Neural progenitor cell (in vitro differentiated cells): Measurements from ENCODE around the gene SMIM35. TPM values are rescaled to one million over a fixed set of nuclear protein-coding genes. Genes with fewer than 3 reads are reported as not detected.
"Not testable (repeated sequence)": the region's sequence is repeated elsewhere in the genome, so short reads cannot be mapped to it uniquely, and the experiment has no call there.

Source experiments
- DNase-seq: peaks from one replicate; pipeline ENCODE4 v3.0.0-alpha.2; 2016; ENCODE audit warnings: low spot score
- H2AFZ ChIP-seq: fragments of 200-600 bp; sonication (generic); replicated peaks from 2 replicates; pipeline ENCODE4 v1.6.1; 2016; ENCODE audit warnings: antibody characterized with exemption
- H3F3A ChIP-seq: fragments of 200-600 bp; sonication (generic); 2 replicates; pipeline ENCODE4 v1.6.1; 2016; ENCODE audit warnings: antibody characterized with exemption, low read depth
- H3K27ac ChIP-seq: fragments of 200-600 bp; sonication (generic); 2 replicates; pipeline ENCODE4 v1.5.1; 2016; ENCODE audit warnings: mild to moderate bottlenecking
- H3K27me3 ChIP-seq: fragments of 200-600 bp; sonication (generic); 2 replicates; pipeline ENCODE4 v1.6.1; 2016; ENCODE audit warnings: mild to moderate bottlenecking, moderate library complexity
- H3K36me3 ChIP-seq: fragments of 200-600 bp; sonication (generic); 2 replicates; pipeline ENCODE4 v1.5.1; 2016
- H3K4me1 ChIP-seq: fragments of 200-600 bp; sonication (generic); 2 replicates; pipeline ENCODE4 v1.6.1; 2016; ENCODE audit warnings: mixed run types
- H3K4me2 ChIP-seq: fragments of 200-600 bp; sonication (generic); 2 replicates; pipeline ENCODE4 v1.6.1; 2016
- H3K4me3 ChIP-seq: fragments of 200-600 bp; sonication (generic); 2 replicates; pipeline ENCODE4 v1.5.1; 2016
- H3K79me2 ChIP-seq: fragments of 200-600 bp; sonication (generic); 2 replicates; pipeline ENCODE4 v1.6.1; 2016; ENCODE audit warnings: low read depth
- H3K9ac ChIP-seq: fragments of 200-600 bp; sonication (generic); 2 replicates; pipeline ENCODE4 v1.6.1; 2016
- H3K9me3 ChIP-seq: fragments of 200-600 bp; sonication (generic); 2 replicates; pipeline ENCODE4 v1.5.1; 2016; ENCODE audit warnings: low read depth
- H4K20me1 ChIP-seq: fragments of 200-600 bp; sonication (generic); 2 replicates; pipeline ENCODE4 v1.6.1; 2016; ENCODE audit warnings: low read depth
- H3K27ac Mint-ChIP-seq: 3 replicates; pipeline ENCODE4 v1.8.0; 2021; ENCODE audit warnings: mixed read lengths
- H3K27me3 Mint-ChIP-seq: 2 replicates; pipeline ENCODE4 v1.8.0; 2022; ENCODE audit warnings: low read depth, mild to moderate bottlenecking, inconsistent platforms, moderate library complexity, mixed read lengths; ENCODE audit not compliant: insufficient read depth
- H3K36me3 Mint-ChIP-seq: 3 replicates; pipeline ENCODE4 v1.8.0; 2021; ENCODE audit warnings: mixed read lengths
- H3K4me1 Mint-ChIP-seq: 3 replicates; pipeline ENCODE4 v1.8.0; 2021; ENCODE audit warnings: mixed read lengths
- H3K4me3 Mint-ChIP-seq: 3 replicates; pipeline ENCODE4 v1.8.0; 2021; ENCODE audit warnings: mild to moderate bottlenecking, moderate library complexity, mixed read lengths
- H3K9me3 Mint-ChIP-seq: 3 replicates; pipeline ENCODE4 v1.8.0; 2020; ENCODE audit warnings: mixed read lengths
- CTCF ChIP-seq: fragments of 200-600 bp; sonication (generic); IDR thresholded peaks from 2 replicates; pipeline ENCODE4 v1.5.1; 2017; ENCODE audit warnings: antibody characterized with exemption, mild to moderate bottlenecking
- EZH2 ChIP-seq: fragments of 200-600 bp; sonication (generic); IDR thresholded peaks from 2 replicates; pipeline ENCODE4 v1.6.1; 2017; ENCODE audit warnings: antibody characterized with exemption, mild to moderate bottlenecking, moderate library complexity
- EZH2phosphoT487 ChIP-seq: fragments of 200-600 bp; sonication (generic); IDR thresholded peaks from 2 replicates; pipeline ENCODE4 v1.6.1; 2017; ENCODE audit warnings: antibody characterized with exemption
- total RNA-seq: library from RNA; depleted of rRNA; stranded (reverse); fragments of >200 nt; gene quantifications from 2 replicates; pipeline ENCODE4 v1.2.3, GENCODE V29; 2015; ENCODE audit warnings: low replicate concordance

The SMIM35 gene
- total RNA-seq, 1 donor from 2014 or later: not detected

GRCh38 chr11:118008271-118008911, 78.4 kb downstream of the SMIM35 start:
- Mint-ChIP-seq H3K27me3 (peaks cover 3% of the 10 kb centered on the region), H3K9me3 (peaks cover 2% of the 10 kb centered on the region), H3K36me3 (no peaks in the 10 kb centered on the region), H3K4me3 (no peak overlapping the region), H3K4me1 (peaks cover 4% of the 10 kb centered on the region), H3K27ac (no peak overlapping the region)
- H4K20me1 ChIP-seq: no peaks in the 10 kb centered on the region
- TF ChIP-seq EZH2phosphoT487 (no peak), EZH2 (no peak), CTCF (no peak)
- no peak overlapping the region for H3K4me2 ChIP-seq
- no peaks in the 10 kb centered on the region for H3K79me2 ChIP-seq
- no peak overlapping the region for H2AFZ ChIP-seq
- H3K36me3 ChIP-seq: no peaks in the 10 kb centered on the region
- H3K9me3 ChIP-seq: no peaks in the 10 kb centered on the region
- H3K4me3 ChIP-seq: no peak overlapping the region
- no peak overlapping the region for H3K9ac ChIP-seq
- H3K27me3 ChIP-seq: peaks cover 22% of the 10 kb centered on the region
- H3K27ac ChIP-seq: no peak overlapping the region
- peaks cover under 1% of the 10 kb centered on the region for H3F3A ChIP-seq
- no peaks in the 10 kb centered on the region for H3K4me1 ChIP-seq
- no peak for DNase-seq

GRCh38 chr11:118007563-118008270, 79.0 kb downstream of the SMIM35 start:
- H3K36me3 ChIP-seq, H3K4me1 ChIP-seq, H3K4me2 ChIP-seq, H3K9ac ChIP-seq, H2AFZ ChIP-seq, H3K27ac Mint-ChIP-seq, H3K27ac ChIP-seq, DNase-seq, H3K9me3 Mint-ChIP-seq, H3K36me3 Mint-ChIP-seq, H3K4me1 Mint-ChIP-seq, H3K9me3 ChIP-seq, H3K27me3 Mint-ChIP-seq, H3K4me3 ChIP-seq, H4K20me1 ChIP-seq, H3F3A ChIP-seq, H3K4me3 Mint-ChIP-seq, H3K79me2 ChIP-seq: not testable (repeated sequence)
- peaks cover 22% of the 10 kb centered on the region for H3K27me3 ChIP-seq

GRCh38 chr11:118007040-118007439, 79.7 kb downstream of the SMIM35 start:
- Histone ChIP-seq H3K27me3 (peaks cover 22% of the 10 kb centered on the region), H2AFZ (no peak overlapping the region), H3K36me3 (no peaks in the 10 kb centered on the region), H4K20me1 (no peaks in the 10 kb centered on the region), H3F3A (peaks cover 14% of the 10 kb centered on the region), H3K9ac (no peak overlapping the region), H3K4me3 (no peak overlapping the region), H3K4me1 (peaks cover 9% of the 10 kb centered on the region), H3K79me2 (no peaks in the 10 kb centered on the region), H3K27ac (no peak overlapping the region), H3K9me3 (no peaks in the 10 kb centered on the region), H3K4me2 (no peak overlapping the region)
- H3K27me3 Mint-ChIP-seq: peaks cover 3% of the 10 kb centered on the region
- no peaks in the 10 kb centered on the region for H3K36me3 Mint-ChIP-seq
- H3K4me1 Mint-ChIP-seq: peaks cover 9% of the 10 kb centered on the region
- no peak overlapping the region for H3K27ac Mint-ChIP-seq
- no peak overlapping the region for H3K4me3 Mint-ChIP-seq
- no peak for TF ChIP-seq EZH2phosphoT487
- TF ChIP-seq CTCF: no peak
- no peak for TF ChIP-seq EZH2
- no peak for DNase-seq
- H3K9me3 Mint-ChIP-seq: peaks cover 2% of the 10 kb centered on the region

GRCh38 chr11:118006153-118006534, 80.6 kb downstream of the SMIM35 start:
- Mint-ChIP-seq H3K36me3 (no peaks in the 10 kb centered on the region), H3K9me3 (peaks cover 2% of the 10 kb centered on the region), H3K4me1 (peaks cover 9% of the 10 kb centered on the region), H3K27me3 (peaks cover 3% of the 10 kb centered on the region), H3K27ac (no peak overlapping the region), H3K4me3 (no peak overlapping the region)
- Histone ChIP-seq H3K27ac (no peak overlapping the region), H3K4me3 (no peak overlapping the region), H3K27me3 (peaks cover 22% of the 10 kb centered on the region), H4K20me1 (no peaks in the 10 kb centered on the region), H3K9ac (no peak overlapping the region), H3K4me1 (peaks cover 13% of the 10 kb centered on the region), H3K79me2 (no peaks in the 10 kb centered on the region), H3K9me3 (no peaks in the 10 kb centered on the region), H2AFZ (no peak overlapping the region), H3K4me2 (no peak overlapping the region), H3F3A (peaks cover 18% of the 10 kb centered on the region), H3K36me3 (no peaks in the 10 kb centered on the region)
- no peak for DNase-seq
- TF ChIP-seq CTCF: no peak
- no peak for TF ChIP-seq EZH2
- no peak for TF ChIP-seq EZH2phosphoT487
